ENCODE measurements around the gene SGIP1.

Gene SGIP1

DNA sequence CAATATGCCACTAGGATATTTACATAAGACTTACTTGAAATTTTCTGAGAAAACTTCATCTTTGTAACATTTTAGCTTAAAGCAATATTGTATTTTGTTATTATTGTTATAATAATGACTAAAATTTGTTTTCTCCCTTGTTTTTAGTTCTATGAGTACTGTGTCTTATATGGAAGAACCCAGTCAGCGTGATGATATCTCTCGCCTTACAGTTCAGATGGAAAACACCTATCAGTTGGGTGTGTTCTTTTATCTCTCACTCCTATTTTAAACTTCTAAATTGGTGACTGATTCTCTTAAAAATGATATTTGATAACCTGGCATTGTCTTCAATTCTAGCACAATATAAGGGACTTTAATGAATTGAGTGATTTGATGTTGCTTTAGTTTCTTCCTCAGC, 236.3 kb downstream of the SGIP1 start:
- no peak overlapping the region for H3K4me3 ChIP-seq (ENCODE audit: low read length)
- DNase-seq (ENCODE audit: low read depth): no peak
- TF ChIP-seq, protein P1, sequence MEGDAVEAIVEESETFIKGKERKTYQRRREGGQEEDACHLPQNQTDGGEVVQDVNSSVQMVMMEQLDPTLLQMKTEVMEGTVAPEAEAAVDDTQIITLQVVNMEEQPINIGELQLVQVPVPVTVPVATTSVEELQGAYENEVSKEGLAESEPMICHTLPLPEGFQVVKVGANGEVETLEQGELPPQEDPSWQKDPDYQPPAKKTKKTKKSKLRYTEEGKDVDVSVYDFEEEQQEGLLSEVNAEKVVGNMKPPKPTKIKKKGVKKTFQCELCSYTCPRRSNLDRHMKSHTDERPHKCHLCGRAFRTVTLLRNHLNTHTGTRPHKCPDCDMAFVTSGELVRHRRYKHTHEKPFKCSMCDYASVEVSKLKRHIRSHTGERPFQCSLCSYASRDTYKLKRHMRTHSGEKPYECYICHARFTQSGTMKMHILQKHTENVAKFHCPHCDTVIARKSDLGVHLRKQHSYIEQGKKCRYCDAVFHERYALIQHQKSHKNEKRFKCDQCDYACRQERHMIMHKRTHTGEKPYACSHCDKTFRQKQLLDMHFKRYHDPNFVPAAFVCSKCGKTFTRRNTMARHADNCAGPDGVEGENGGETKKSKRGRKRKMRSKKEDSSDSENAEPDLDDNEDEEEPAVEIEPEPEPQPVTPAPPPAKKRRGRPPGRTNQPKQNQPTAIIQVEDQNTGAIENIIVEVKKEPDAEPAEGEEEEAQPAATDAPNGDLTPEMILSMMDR (conservative IDR thresholded peaks at IDR 0.05; ENCODE audit: low read depth, low read length): no peak

DNA sequence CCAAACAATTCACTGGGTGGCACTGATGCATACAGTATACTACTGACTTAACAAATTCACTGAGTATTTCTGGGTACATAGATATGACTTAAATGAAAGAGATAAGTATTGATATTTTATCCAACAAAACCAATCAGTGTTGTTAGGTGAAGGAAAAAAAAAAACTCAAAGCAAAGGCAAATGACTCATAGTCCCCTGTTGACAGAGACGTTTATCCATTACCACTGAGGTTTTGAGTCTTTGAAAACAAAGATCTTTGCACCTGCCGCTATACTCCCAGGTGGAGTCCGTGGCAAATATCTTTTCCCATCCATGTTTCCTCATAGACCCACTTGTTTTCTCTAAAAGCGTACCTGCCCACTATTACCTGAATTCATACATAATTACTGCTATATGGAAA, 236.7 kb downstream of the SGIP1 start:
- no peak for DNase-seq (ENCODE audit: low read depth)
- no peak overlapping the region for H3K4me3 ChIP-seq (ENCODE audit: low read length)
- TF ChIP-seq, protein P1 (conservative IDR thresholded peaks at IDR 0.05; ENCODE audit: low read depth, low read length): no peak

DNA sequence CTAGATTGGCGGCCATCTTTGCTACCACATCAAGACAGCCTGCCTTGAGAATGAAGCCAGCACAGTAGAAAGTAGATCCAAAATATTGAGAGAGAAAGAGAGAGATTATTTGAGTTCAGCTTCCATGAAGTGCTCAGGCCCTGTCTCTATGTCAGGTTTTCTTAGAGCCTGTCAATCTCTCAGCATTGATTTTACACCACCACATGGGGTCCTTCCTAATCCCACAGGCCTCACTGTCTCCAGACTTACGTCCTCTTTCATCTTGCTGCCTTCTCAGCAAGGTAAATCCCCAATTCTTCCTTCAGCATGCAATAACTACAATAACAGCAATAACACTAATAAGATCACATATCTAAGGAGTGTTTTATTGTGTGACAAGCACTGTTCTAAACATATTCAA, 239.3 kb downstream of the SGIP1 start:
- DNase-seq (ENCODE audit: low read depth): no peak
- TF ChIP-seq, protein P1 (conservative IDR thresholded peaks at IDR 0.05; ENCODE audit: low read depth, low read length): no peak
- H3K4me3 ChIP-seq (ENCODE audit: low read length): no peak overlapping the region

DNA sequence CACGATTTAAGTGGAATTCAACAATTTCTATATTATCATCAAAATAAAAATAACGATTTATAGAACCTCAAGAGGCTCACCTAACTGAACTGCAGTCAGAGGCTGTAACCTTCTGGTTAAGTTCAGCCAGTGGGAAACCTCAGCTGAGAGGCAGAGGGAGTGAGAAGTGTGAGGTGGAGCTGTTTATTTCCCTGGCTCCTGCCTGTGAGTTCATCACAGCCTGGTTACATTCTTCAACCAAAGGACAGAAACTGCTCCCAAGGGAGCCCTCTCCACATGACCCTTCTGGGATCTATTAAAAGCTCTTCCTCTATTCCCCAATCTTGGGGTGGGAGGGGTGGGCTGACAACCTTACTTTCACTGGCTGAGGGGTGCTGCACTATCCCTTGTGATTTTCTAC, 240.5 kb downstream of the SGIP1 start:
- TF ChIP-seq, protein P1 (conservative IDR thresholded peaks at IDR 0.05; ENCODE audit: low read depth, low read length): no peak
- no peak for DNase-seq (ENCODE audit: low read depth)
- no peak overlapping the region for H3K4me3 ChIP-seq (ENCODE audit: low read length)

DNA sequence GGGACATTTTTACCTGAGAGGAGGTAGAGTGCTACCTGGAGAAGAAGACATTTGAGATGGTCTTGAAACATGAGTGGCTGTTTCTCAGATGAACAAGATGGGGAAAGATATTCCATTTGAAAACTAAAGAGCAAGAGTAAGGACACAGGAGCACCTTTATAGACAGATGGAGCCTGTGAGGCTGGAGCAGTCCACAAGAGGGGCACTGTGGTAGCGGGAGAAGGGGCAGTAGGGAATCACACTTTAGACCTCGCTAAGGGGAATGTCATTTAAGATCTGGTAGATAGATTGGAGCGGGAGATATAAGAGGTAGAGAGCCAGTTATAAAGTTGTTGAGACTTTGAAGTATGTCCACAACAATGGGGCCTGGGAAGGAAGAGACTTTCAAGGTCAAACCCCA, 241.7 kb downstream of the SGIP1 start:
- DNase-seq (ENCODE audit: low read depth): no peak
- H3K4me3 ChIP-seq (ENCODE audit: low read length): no peak overlapping the region
- TF ChIP-seq, protein P1 (conservative IDR thresholded peaks at IDR 0.05; ENCODE audit: low read depth, low read length): no peak

DNA sequence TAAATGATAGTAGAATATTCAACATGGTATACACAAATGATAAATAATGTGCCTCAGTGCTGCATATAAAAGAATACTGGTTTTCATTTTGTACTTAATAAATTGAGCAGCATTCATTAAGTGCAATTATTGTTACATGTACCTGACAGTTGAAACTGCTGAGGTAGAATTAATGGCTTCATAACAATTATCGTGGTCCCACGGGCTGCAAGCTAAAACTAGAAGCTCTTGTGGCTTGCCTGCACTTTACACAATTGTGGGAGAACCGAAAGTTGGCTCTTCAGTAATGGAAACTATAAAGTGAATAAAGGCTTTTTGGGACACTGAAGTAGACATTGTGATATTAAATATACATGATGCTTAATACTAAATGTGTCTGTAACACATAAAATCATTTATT, 243.9 kb downstream of the SGIP1 start:
- peak; percentile 2 for DNase-seq (ENCODE audit: low read depth)
- no peak overlapping the region for H3K4me3 ChIP-seq (ENCODE audit: low read length)
- TF ChIP-seq, protein P1 (conservative IDR thresholded peaks at IDR 0.05; ENCODE audit: low read depth, low read length): no peak

DNA sequence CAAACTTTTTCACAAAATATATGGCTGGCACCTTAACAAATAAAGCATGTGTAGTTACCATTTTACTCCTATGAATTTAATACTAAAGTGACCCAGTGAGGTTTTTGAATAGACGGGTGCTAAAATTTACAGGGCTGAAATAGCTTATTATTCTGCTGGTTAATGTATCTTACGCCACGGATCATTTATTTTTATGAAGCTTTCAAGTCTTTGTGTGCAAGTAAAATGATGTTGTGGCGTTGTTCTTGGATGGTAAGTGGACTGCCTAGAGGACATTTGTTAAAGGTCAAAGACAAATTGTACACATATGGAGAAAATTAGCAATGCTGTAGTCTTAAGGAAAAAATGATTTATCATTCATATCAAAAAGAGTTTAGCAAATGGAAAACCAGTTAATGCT, 244.3 kb downstream of the SGIP1 start:
- DNase-seq (ENCODE audit: low read depth): no peak
- H3K4me3 ChIP-seq (ENCODE audit: low read length): no peak overlapping the region
- TF ChIP-seq, protein P1 (conservative IDR thresholded peaks at IDR 0.05; ENCODE audit: low read depth, low read length): no peak

All from retinal pigment epithelial cell (primary cell).